HTERT RPE-1 (cell line): ENCODE data around the gene NFIA.
"Not testable (repeated sequence)": the region's sequence is repeated elsewhere in the genome, so short reads cannot be mapped to it uniquely, and the experiment has no call there.

Source experiments
- in situ Hi-C: fragments of 300-500 bp; cut with MboI; formaldehyde crosslinking; loops from 4 replicates; pipeline ENCODE4 v1.14.3; 2020; ENCODE audit warnings: low sequenced_read_pairs

NFIA gene

DNA sequence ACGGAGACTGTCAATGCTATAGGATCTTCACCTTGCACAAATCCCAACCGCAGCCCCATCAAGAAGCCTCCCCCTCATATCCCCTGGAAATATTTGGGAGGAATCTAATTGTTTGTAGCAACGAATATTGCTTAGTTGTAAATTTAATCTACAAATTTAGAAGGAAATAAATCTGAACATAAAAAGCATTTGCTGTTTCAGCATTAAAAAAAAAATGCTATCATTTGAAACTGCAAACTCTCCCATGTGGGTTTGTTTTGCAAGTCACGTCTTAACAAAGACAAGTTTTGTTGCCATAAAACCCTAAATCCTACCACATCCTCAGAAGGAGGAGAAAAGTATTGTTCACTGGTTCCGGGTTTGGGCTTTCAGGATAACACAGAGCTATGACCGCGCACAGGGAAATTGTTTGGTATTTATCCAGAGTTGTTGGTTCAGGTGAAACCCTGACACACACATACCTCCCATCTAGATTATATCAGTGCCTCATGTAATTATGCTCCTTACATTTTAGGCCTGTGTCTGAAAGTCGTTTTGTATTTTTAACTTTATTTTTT is 363.0 kb downstream of the NFIA start:
- in situ Hi-C loops: no loop called here

GRCh38 chr1:61446531-61446991 is 364.2 kb downstream of the NFIA start:
- in situ Hi-C loops: no loop called here

- in situ Hi-C loops: no loop called here
These were observed 365.0 kb downstream of the NFIA start for GRCh38 chr1:61447106-61447967.

DNA sequence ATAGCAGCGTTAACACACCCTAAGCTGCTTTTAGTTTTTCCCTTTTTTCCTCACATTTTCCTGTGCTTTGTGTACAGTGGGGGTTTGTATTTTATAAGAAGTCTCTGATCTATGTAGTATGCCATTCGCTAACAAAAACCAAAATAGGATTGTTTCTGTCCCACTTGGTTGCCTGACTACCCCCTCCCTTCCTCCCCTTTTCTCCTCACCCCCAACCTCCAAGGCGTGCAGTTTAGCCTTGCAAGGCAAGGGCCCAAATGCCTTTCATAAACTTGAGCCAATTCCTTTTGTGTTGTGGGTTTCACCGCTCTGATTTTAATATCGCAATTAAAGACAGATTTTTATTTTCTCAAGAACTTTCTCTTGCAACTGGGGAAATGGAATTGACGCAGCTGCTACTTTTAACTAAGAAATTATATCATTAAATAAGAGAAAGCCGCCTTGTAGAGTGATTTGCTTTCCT is 365.6 kb downstream of the NFIA start:
- in situ Hi-C loops: no loop called here

DNA sequence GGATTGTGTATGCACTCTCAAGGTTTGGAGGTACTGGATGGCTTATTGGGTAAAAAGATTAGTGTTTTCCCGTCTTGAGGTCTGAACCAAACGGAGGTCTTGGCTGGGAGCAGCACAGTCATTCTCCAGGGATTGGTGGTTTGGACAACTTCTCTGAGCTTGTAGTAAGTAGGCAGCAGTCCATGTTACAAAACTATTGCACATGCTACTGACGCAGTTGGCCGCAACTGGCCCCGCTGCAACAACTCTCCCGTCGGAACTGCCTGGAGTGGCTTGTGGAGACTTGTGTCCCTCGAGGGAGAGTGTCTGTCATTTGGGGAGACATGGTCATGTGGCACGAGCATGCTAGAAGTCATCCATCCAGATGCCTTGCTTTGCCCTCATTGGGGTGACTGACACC is 366.6 kb downstream of the NFIA start:
- in situ Hi-C loops: no loop called here

DNA sequence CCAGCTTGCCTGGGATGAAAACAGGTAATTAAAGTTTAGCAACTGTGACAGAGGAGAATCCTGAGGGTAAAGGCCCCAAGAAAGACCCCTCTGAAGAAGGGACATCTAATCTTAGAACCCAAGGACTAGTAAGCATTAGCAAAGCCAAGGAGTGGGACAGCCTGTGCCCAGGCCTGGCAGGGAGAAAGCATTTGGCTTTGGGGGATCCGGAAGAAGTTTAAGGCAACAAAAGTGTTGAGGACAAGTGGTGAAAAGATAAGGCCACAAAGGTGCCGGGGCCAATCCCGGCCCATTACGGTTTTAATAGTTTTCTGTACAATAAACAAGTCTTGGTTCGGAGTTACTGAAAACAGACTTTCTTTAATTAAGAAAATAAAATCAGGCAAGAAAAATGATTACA is 367.0 kb downstream of the NFIA start:
- in situ Hi-C loops: no loop called here

- in situ Hi-C loops: no loop called here
These were observed 368.1 kb downstream of the NFIA start for GRCh38 chr1:61450454-61450853.

- in situ Hi-C loops: no loop called here
These were observed 368.7 kb downstream of the NFIA start for GRCh38 chr1:61450872-61451571.

- in situ Hi-C loops: no loop called here
These were observed 369.2 kb downstream of the NFIA start for GRCh38 chr1:61451572-61451968.

DNA sequence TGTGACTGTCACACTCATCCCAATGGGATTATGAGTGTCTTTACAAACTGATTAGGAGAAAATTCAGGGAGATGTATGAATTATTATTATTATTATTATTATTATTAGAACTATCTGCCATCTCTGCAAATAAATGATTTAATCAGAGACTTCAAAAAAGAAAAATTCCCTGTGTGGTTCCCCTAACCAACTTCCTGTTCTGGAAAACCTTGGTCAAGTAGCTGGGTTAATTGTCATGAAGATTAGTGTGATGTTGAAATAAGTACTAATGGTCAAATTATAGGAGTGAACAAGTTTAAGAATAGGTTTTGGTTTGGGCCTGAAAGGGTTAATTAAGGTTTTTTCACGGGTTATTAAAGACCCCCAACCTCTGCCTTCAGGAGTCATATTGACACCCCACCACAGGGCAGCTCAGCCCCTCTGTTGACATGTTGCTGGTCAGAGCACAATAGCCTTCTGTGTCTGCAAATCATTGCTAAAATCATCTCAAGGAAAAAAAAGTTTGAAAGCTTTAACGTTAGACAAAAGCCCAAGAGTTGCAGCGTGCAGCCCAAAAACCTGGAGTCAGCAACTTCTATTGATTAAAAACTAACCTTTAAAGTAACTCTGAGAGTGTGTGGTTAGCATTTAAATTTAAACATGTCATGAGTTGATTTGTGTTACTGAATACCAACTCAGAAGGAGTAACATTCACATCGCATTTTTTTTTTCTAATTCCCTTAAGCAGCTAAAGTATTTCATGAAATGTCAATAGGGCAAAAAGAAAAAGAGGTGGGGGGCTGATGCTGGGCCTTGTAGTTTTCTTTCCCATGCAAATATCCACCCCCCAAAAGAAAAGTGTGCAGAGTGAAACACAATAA is 370.0 kb downstream of the NFIA start:
- in situ Hi-C loops: no loop called here

- in situ Hi-C loops: no loop called here
These were observed 371.0 kb downstream of the NFIA start for GRCh38 chr1:61453111-61453961.

- in situ Hi-C loops: no loop called here
These were observed 373.0 kb downstream of the NFIA start for GRCh38 chr1:61455400-61455799.

- in situ Hi-C loops: no loop called here
These were observed 375.2 kb downstream of the NFIA start for GRCh38 chr1:61457526-61458040.

DNA sequence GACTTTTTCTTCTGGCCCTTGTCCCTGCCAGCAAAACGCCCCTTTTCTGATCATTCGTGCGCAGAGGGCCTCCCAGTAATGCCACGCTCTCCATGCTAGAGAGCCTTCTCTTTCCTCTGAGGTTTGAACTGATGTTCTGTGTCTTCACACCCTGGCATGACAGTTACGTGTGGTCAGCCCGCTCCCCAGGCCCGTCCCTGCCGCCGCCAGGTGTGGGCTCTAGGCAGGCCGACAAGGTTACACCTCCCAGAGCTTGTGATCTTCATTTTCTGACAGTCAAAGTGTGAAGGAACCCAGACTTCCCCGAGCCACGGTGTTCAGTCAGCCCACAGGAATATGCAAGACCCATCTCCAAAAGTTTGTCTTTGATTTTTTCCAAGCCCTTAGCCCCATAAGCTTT is 377.0 kb downstream of the NFIA start:
- in situ Hi-C loops: no loop called here

DNA sequence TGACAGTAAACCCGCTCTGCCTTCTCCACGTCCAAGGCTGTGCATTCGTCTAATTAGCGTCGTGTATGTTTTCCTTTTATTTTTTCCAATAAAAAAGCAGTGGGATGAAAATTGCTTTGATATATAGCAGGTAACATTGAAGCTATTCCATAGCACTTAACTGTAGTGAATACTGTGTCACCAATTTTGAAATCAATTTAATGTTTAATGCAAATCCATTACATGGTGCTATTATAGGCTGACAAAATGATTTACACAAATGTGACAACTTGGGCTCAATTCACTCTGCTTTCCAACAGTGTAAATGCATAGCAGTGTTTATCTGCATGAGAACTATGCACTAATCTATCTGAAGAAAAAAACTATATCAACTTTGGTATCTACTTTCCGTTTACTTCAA is 377.8 kb downstream of the NFIA start:
- in situ Hi-C loops: no loop called here

- in situ Hi-C loops: no loop called here
These were observed 379.3 kb downstream of the NFIA start for GRCh38 chr1:61461406-61462384.

DNA sequence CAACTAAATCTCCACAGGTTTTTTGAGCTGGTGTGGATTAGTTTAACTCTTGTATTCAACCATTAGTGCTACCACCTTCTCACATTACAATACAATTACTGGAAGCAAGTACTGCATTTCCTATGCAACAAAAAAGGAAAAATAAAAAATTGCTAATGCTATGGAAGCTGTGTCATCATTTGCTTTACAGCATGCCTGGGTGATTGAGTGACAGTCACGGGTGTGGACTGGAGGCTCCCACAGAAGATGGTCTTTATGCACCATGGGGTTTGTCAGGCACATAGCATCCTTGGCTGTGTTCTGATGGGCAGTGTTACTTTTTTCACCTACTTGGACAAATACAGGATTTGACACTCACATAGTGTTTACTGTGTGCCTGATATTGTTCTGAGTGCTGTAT is 380.3 kb downstream of the NFIA start:
- in situ Hi-C loops: no loop called here

- in situ Hi-C loops: no loop called here
These were observed 380.9 kb downstream of the NFIA start for GRCh38 chr1:61463220-61463619.

DNA sequence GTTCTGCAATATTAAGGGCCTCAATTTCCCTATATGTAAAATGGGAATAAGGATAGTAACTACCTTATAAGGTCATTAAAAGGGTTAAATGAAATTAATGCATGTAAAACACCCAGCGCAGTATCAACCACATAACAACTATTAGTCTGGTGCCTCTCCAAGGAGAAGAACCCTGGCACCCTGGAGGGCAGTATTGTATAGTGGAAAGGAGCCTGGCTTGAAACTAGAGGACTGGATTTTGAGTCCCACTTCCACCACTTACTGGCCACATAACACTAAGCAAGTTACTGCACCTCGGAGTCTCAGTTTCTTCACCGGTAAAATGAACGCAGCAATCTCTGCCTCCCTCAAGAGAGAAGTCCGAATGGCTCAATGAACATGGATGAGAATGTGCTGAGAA is 385.5 kb downstream of the NFIA start:
- in situ Hi-C loops: not testable (repeated sequence)
